Measurements from ENCODE around the gene FOXJ1. TPM values are rescaled to one million over a fixed set of nuclear protein-coding genes. Genes with fewer than 3 reads are reported as not detected.
"Not testable (repeated sequence)": the region's sequence is repeated elsewhere in the genome, so short reads cannot be mapped to it uniquely, and the experiment has no call there.

The FOXJ1 gene
- total RNA-seq (1 to 10 TPM; 3.4 to 3.7 TPM), polyA plus RNA-seq (1 to 10 TPM in 2 of 3 donors, under 1 TPM in 1; 0.28 to 2.8 (median 1.8) TPM), total RNA-seq (4.5 to 32.5 (median 7.7) reads per million in 6 experiments)

GRCh38 chr17:76141212-76142038, at the start of gene FOXJ1:
Gene FOXJ1, minus strand, starts transcription at chr17:76141245. Its CDS starts 850 bp downstream, at chr17:76140395.
- DNase-seq (peak; percentile 83 to 98 (median 94)), ATAC-seq (peak; percentile 60 to 73)
- Mint-ChIP-seq H3K4me1 (peaks cover 38 to 73% (median 68%) of the 10 kb centered on the region in 4 donors), H3K9me3 (no peaks in the 10 kb centered on the region), H3K27ac (peak within 1 kb of the TSS; percentile 92 to 100 (median 97)), H3K36me3 (peaks cover 0 to 2% (median 2%) of the 10 kb centered on the region in 3 donors), H3K27me3 (peaks cover 0 to 2% (median 0%) of the 10 kb centered on the region in 5 donors), H3K4me3 (peak within 1 kb of the TSS; percentile 81 to 92 (median 87))
- POLR2A ChIA-PET: interaction anchor here (0.6 to 7.8 kb wide), 21 partner anchors 9 to 1915 kb away, joined by 3 to 168 read pairs (median 5); partner anchors contain the start of gene UBALD2

GRCh38 chr17:76189741-76190140, 48.7 kb upstream of the FOXJ1 start:
- H3K4me3 Mint-ChIP-seq: peak overlapping the region in 9 of 10 donors; percentile 44 to 83 (median 78)
- H3K9me3 Mint-ChIP-seq: no peaks in the 10 kb centered on the region
- peaks cover 7 to 12% (median 10%) of the 10 kb centered on the region in 3 donors for H3K36me3 Mint-ChIP-seq
- ATAC-seq (no peak), DNase-seq (no peak)
- H3K27ac Mint-ChIP-seq: peak overlapping the region; percentile 94 to 99 (median 97)
- H3K27me3 Mint-ChIP-seq: no peaks in the 10 kb centered on the region
- peaks cover 41 to 78% (median 65%) of the 10 kb centered on the region in 4 donors for H3K4me1 Mint-ChIP-seq
- POLR2A ChIA-PET: interaction anchor here (0.6 to 20.4 kb wide), 21 partner anchors 10 to 527 kb away, joined by 3 to 527 read pairs (median 4); partner anchors contain the start of gene UBALD2

GRCh38 chr17:76189247-76189646, 48.2 kb upstream of the FOXJ1 start:
- Mint-ChIP-seq H3K4me3 (peak overlapping the region; percentile 44 to 83 (median 78)), H3K4me1 (peaks cover 43 to 78% (median 65%) of the 10 kb centered on the region in 4 donors), H3K27ac (peak overlapping the region; percentile 94 to 99 (median 97)), H3K36me3 (peaks cover 8 to 16% (median 15%) of the 10 kb centered on the region in 3 donors), H3K9me3 (no peaks in the 10 kb centered on the region), H3K27me3 (no peaks in the 10 kb centered on the region)
- no peak for DNase-seq
- no peak for ATAC-seq
- POLR2A ChIA-PET: interaction anchor here (0.6 to 20.4 kb wide), 16 partner anchors 10 to 90 kb away, joined by 3 to 527 read pairs (median 4); partner anchors contain the start of gene UBALD2

- peak overlapping the region in 9 of 10 donors; percentile 0 to 79 (median 75) for H3K4me3 Mint-ChIP-seq
Measured at GRCh38 chr17:76188213-76189016, 47.4 kb upstream of the FOXJ1 start.

GRCh38 chr17:76186774-76187173, 45.7 kb upstream of the FOXJ1 start:
- POLR2A ChIA-PET: interaction anchor here (1.2 to 20.4 kb wide), 3 partner anchors 13 to 81 kb away, joined by 4 to 527 read pairs (median 4); partner anchors contain the start of gene UBALD2
- Mint-ChIP-seq H3K27ac (peak overlapping the region in 9 of 10 donors; percentile 56 to 89 (median 77)), H3K36me3 (peaks cover 8 to 17% (median 16%) of the 10 kb centered on the region in 3 donors), H3K4me1 (peaks cover 26 to 63% (median 50%) of the 10 kb centered on the region in 4 donors)
- not testable (repeated sequence) for H3K4me3 Mint-ChIP-seq, DNase-seq, ATAC-seq, H3K9me3 Mint-ChIP-seq, H3K27me3 Mint-ChIP-seq

More at GRCh38 chr17:76188213-76189016, 47.4 kb upstream of the FOXJ1 start:
- peak overlapping the region; percentile 91 to 99 (median 97) for H3K27ac Mint-ChIP-seq
- POLR2A ChIA-PET: interaction anchor here (0.9 to 20.4 kb wide), 14 partner anchors 9 to 91 kb away, joined by 3 to 527 read pairs (median 5); partner anchors contain the start of genes FOXJ1 and UBALD2
- no peak for ATAC-seq
- H3K36me3 Mint-ChIP-seq: peaks cover 8 to 17% (median 16%) of the 10 kb centered on the region in 3 donors
- H3K9me3 Mint-ChIP-seq: no peaks in the 10 kb centered on the region
- no peaks in the 10 kb centered on the region for H3K27me3 Mint-ChIP-seq
- peaks cover 37 to 71% (median 59%) of the 10 kb centered on the region in 4 donors for H3K4me1 Mint-ChIP-seq
- no peak for DNase-seq

GRCh38 chr17:76184290-76184689, 43.2 kb upstream of the FOXJ1 start:
- H3K9me3 Mint-ChIP-seq: no peaks in the 10 kb centered on the region
- no peak overlapping the region for H3K4me3 Mint-ChIP-seq
- H3K4me1 Mint-ChIP-seq: peaks cover 34 to 67% (median 60%) of the 10 kb centered on the region in 4 donors
- H3K36me3 Mint-ChIP-seq: peaks cover 6 to 16% (median 15%) of the 10 kb centered on the region in 3 donors
- no peak for ATAC-seq
- DNase-seq: no peak
- H3K27me3 Mint-ChIP-seq: no peaks in the 10 kb centered on the region
- POLR2A ChIA-PET: interaction anchor here (0.5 to 20.4 kb wide), 11 partner anchors 8 to 563 kb away, joined by 3 to 527 read pairs (median 4); partner anchors contain the start of genes FOXJ1 and UBALD2
- peak overlapping the region in 5 of 10 donors; percentile 22 to 91 (median 74) for H3K27ac Mint-ChIP-seq

- ATAC-seq (peak; percentile 70 to 73), DNase-seq (peak; percentile 77 to 96 (median 91))
- POLR2A ChIA-PET: interaction anchor here (0.6 to 20.4 kb wide), 17 partner anchors 9 to 98 kb away, joined by 3 to 527 read pairs (median 5); partner anchors contain the start of genes FOXJ1 and UBALD2
- Mint-ChIP-seq H3K4me3 (peak overlapping the region in 9 of 10 donors; percentile 6 to 75 (median 55)), H3K27me3 (no peaks in the 10 kb centered on the region), H3K36me3 (peaks cover 5 to 12% (median 10%) of the 10 kb centered on the region in 3 donors), H3K27ac (peak overlapping the region; percentile 31 to 98 (median 95)), H3K4me1 (peaks cover 23 to 69% (median 60%) of the 10 kb centered on the region in 4 donors), H3K9me3 (no peaks in the 10 kb centered on the region)
Measured at GRCh38 chr17:76182016-76182764, 41.1 kb upstream of the FOXJ1 start.

- peaks cover 2 to 8% (median 7%) of the 10 kb centered on the region in 3 donors for H3K36me3 Mint-ChIP-seq
- H3K27ac Mint-ChIP-seq: peak overlapping the region; percentile 81 to 97 (median 94)
Measured at GRCh38 chr17:76179496-76180467, 38.7 kb upstream of the FOXJ1 start.

GRCh38 chr17:76178124-76178523, 37.1 kb upstream of the FOXJ1 start:
- peaks cover 21 to 64% (median 58%) of the 10 kb centered on the region in 4 donors for H3K4me1 Mint-ChIP-seq
- H3K27me3 Mint-ChIP-seq: no peaks in the 10 kb centered on the region
- peaks cover 0 to 3% (median 0%) of the 10 kb centered on the region in 3 donors for H3K36me3 Mint-ChIP-seq
- peak overlapping the region in 5 of 10 donors; percentile 26 to 75 (median 48) for H3K4me3 Mint-ChIP-seq
- POLR2A ChIA-PET: interaction anchor here (0.6 to 20.4 kb wide), 11 partner anchors 10 to 108 kb away, joined by 3 to 527 read pairs (median 41); partner anchors contain the start of genes FOXJ1 and UBALD2
- H3K27ac Mint-ChIP-seq: peak overlapping the region; percentile 81 to 97 (median 94)
- no peak for DNase-seq
- H3K9me3 Mint-ChIP-seq: no peaks in the 10 kb centered on the region
- no peak for ATAC-seq

More at GRCh38 chr17:76179496-76180467, 38.7 kb upstream of the FOXJ1 start:
- POLR2A ChIA-PET: interaction anchor here (0.5 to 20.4 kb wide), 22 partner anchors 8 to 348 kb away, joined by 3 to 527 read pairs (median 8); partner anchors contain the start of genes FOXJ1, RNF157 and UBALD2
- H3K4me3 Mint-ChIP-seq: peak overlapping the region; percentile 43 to 80 (median 72)
- ATAC-seq (peak; percentile 77 to 84), DNase-seq (peak in 9 of 10 donors; percentile 29 to 77 (median 54))
- peaks cover 27 to 67% (median 65%) of the 10 kb centered on the region in 4 donors for H3K4me1 Mint-ChIP-seq
- H3K27me3 Mint-ChIP-seq: no peaks in the 10 kb centered on the region
- H3K9me3 Mint-ChIP-seq: no peaks in the 10 kb centered on the region
